Hippocampal formation (tissue), 2 donors: ENCODE results near the gene PFDN1.

Source experiments
- DNase-seq, 2 donors: peaks; one replicate each; lab custom pipeline; 2025; lab: John Stamatoyannopoulos, UW

Gene PFDN1

DNA sequence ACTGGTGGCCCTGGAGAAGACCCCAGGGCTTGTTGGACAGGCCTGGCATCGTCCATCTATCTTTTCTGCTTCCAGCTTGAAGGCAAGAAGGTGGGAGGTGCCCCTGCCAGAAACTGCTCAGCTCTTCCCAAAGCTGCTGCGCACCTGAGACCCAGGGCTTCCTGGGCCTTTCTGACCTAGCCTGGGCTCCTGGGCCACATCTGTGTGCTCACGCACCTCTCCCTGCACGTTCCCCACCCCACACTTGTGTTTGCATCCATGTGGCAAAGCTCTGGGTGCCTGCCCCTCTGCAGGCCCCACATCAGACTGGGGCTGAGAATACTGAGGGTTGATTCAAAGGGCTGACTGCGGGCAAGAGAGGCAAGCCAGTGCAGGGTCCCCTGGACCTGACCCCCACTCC, 63.4 kb downstream of the PFDN1 start:
- no peak for DNase-seq

DNA sequence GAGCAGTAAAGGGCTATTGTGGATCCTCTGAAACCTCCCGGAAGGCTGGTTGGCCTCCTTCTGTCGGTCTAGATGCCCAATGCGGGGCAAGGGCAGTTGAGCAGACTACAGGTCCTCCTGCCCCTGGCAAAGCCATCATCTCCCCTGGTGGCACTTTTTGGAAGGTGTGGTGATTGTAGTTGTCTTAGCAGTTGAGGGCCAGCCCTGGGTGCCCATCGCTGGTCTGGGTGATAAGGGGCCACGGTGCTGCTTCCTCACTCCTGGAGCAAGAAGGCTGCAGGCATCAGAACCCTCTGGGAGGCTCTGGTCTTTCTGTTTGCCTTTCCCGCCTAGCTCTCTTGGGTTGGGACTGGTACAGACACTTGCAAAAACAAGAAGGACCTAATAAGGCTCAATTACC, 64.1 kb downstream of the PFDN1 start:
- DNase-seq: no peak

DNA sequence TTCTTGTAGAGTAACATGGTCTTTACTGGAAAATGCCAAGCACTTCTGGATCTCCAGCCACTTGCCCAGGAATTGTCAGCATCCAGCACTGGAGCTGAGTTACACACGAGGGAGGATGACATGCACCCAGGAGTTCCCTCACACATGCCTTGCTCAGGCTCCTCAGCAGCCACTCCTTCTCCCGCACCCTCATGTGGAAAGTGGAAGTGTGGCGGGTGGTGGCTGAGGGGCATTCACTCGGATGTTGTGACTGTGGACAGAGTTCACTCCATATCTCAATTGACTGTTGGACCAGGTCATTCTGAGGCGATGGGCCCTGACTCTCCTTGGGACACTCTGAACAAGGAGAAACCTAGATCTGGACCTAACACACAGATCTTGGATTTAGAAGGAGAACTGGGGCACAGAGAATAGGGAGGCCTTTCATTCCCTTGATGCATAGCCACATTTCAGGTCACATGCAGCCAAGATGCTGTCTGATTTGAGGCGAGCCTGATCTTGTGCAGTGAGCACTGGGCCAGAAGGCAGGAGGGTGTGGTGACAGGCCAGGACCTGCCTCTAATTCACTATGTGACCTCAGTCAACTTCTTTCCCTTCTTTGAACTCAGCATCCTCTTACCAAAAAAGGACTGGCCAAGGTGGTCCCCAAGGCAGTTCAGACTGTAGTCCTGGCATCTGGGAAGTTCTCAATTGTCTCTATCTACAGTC, 65.9 kb downstream of the PFDN1 start:
- no peak for DNase-seq

DNA sequence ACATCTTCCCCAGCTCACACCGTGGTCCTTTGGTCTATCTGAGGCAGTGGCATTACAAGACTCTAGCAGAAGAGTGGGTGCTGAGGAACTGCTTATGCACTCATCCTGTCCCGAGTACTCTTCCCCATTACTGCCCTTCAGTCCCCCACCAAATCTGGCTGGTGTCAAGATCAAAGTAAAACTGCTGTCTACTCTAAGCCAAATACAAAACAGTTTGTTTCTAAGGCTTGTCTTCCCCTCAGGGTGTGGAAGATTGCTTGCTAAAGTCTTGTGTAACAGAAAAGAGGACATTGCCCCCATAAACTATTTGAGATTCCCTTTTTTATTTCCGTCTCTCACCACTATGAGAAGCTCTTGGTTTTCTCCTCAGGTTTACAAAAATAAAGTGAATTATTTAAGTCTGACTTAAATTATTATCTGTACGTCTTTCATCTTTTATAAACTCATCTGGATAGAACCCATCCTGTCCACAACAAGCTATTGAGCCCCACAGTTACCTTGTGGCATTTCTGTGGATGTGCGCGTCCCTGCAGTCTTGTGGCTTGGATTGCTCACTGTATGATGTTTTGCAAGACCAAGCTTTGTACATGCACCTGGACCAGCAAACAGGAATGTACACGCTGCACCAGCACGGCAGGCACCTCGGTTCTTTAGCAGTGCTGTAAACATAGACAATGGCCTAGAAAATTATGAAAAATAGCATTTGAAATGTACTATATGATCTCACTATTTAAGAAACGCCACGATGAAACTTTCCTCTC, 66.9 kb downstream of the PFDN1 start:
- no peak for DNase-seq

DNA sequence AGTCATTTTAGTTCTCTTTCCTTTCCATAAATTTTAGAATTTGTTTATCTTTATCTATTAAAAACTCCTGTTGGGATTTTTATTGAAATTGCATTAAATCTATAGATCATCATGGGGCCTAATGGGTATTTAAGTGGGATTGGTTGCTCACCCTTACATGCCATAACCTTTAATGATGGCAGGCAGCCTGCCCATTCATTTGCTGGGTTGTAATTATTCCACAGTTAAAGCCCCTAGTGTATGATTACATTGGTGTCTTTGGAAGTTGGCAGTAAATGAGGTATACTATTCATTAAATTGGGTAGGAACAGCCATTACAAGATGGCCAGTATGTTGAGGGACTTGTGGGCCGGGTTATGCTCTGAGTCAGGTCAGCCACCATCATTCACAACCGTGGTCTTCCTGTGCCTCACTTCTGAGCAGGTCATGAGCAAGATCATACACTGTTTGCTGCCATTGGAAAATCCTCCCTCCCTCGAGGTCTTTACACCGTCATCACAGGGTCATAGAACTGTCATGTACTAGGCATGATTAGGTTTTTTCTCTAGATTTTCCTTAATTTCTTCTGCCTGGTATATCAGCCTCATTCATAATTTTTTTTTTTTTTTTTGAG, 68.4 kb downstream of the PFDN1 start:
- no peak for DNase-seq

DNA sequence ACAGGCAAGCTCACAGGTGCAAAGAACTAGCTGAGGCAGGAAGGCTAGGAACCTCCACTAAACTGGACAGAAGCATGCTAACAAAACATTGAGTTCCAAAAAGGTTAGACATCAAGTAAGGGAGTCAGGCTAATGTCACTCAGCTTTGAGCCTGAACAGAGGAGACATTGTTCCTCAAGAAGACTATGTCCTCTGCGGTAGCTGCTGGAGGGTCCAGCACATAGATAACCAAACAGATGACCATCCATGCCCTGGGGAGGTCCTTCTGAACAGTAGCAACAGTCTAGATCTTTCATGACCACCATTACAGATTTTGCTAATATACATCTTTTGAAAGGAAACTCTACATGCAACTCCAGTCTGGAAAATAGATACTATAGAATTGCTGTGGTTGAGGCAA, 70.2 kb downstream of the PFDN1 start:
- DNase-seq: no peak

DNA sequence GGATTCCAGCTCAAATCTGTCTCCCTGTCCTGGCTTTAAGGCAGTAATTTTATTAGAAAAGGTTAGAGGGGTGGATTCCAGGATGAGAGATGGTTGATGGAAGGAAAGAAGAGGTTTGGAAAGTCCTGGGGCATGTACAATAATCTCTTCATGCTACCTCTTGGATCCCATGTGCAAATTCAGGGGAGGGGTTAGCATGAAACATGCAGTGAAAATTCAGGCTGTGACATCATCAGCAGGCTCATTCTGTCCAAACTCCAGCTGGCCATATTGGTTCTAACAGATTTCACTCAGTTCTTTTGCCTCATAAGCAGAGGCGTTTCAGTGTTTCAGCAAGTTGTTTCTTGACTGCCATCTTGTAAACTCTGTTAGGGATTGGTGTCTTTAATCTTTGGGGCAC, 72.5 kb downstream of the PFDN1 start:
- DNase-seq: no peak

DNA sequence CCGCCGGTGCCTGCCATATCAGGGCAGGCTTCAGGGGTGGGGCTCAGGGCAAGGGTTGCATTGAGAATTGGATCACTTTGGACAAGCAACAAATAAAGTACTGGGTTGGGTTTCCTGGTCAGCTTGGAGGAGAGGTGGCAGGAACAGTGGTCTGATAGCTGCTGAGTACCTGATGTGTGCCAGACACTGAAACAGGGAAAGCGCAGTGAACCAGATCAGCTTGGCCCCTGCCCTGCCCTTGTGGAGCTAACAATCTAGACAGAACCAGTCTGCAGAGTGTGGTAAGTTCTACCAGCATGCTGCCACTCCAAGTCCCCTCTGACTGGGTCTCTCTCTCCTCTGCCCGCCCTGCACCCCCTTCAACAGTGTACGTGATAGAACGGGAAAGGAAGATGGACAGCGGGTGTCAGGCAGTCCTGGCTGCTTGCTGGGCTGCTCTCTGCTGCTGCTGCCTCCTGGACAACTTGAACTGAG, 74.5 kb downstream of the PFDN1 start:
- DNase-seq: no peak

DNA sequence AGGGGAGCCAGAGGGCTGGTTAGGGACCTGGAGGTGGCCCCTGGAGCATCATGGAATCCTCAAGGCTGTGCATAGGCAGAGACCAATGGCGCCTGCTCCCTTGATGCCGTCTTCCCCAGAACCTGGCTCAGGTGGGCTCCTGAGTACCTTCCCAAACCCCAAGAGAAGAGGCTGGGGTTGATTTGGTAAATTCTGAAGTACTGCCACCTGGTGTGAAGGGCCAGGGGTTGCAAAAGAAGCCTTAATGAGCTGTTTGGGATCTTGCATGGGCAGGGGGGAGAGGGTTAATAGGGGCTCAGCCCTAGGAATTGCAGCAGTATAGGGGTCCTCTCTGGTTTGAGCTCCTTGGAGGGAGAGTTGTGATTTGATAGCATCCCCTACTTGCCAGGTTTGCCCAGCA, 75.9 kb downstream of the PFDN1 start:
- no peak for DNase-seq

DNA sequence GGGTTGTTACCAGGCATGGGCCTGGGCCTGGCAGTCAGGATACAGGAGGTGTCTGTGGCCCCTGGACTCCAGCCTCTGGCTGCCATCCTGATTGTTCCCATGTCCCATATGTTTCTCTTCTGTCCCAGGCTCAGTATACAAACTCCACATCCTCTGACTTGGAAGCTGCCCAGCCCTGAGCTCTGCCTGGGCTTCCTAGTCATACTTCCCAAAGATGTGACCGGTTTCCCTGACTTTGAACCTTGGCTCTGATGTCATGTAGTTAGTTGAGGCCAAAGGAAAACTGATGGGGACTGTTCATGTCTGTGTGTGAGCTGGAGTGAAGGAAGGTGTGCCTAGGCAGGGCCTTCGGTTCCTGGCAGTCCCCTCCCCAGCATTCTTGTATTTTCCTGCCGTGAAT, 77.5 kb downstream of the PFDN1 start:
- DNase-seq: no peak

DNA sequence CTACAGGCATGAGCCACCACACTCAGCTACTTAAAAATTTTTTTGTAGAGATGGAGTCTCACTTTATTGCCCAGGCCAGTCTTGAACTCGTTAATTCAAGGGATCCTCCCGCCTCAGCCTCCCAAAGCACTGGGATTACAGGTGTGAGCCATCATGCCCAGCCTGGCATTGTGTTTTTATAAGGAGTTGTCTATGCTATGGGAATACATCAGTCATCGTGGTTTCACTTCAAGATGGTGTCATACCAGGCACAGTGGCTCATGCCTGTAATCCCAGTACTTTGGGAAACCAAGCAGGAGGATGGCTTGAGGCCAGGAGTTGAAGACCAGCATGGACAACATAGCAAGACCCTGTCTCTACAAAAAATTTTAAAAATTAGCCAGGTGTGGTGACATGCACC, 78.2 kb downstream of the PFDN1 start:
- no peak for DNase-seq

DNA sequence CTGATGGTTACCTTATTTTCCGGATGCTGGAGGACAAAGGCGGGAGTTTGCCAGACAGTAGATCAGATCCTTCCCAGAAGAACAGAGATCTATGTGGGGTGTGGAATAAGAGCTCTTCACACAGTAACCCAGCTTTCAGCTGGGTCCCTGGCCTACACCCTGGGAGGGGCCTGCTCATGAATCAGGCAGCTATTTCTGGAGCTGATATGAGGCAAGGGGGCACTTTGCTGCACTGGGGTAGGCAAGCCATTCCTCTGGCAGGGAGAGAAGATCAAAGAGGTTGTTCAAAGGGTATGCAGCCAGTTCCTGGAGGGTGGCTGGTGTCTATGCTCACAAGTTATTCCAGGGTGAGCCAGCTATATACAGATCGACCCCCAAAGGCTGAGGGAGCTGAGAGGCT, 79.3 kb downstream of the PFDN1 start:
- no peak for DNase-seq

DNA sequence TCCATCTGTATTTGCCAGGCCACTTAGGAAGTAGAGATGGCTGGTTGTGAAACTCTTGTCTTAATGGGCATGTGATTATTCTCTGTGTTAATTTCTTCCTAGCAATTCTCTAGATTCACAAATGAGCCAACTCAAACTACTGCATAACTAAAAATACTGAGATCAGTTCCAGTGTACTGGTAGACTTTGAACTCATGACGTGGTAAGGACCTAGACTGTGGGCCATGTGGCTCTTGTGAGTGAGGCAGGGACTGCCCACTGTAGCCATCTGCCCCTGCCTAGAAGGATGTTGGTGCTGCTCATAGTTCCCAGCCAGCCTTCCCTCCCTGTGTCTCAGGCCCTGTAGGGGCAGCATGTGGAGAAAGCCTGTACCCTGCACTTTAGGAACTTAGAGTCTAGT, 80.5 kb downstream of the PFDN1 start:
- no peak for DNase-seq

DNA sequence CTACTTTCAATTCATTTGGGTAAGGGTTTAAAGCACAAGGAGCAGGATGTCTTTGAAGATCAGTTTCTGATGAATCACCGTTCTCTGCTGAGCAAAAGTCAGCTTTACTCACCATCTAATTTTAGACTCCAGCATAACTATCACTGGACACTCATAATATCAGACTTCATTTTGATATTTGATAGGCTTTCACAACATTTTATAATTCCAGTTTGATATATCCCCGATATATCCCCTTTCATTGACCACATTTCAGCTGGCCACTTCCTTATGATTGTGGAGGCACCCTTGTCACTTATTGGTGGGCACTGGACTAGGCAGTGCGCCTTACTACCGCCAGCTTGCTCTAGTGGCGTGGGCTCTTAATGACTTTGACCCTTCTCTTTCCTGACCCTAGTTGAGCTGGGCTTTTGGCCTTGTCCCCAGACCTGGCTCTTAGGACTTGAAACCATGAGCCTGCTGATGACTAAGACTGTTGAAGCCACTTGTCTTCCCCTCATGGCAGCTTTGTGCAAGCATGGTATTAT, 81.1 kb downstream of the PFDN1 start:
- DNase-seq: no peak

DNA sequence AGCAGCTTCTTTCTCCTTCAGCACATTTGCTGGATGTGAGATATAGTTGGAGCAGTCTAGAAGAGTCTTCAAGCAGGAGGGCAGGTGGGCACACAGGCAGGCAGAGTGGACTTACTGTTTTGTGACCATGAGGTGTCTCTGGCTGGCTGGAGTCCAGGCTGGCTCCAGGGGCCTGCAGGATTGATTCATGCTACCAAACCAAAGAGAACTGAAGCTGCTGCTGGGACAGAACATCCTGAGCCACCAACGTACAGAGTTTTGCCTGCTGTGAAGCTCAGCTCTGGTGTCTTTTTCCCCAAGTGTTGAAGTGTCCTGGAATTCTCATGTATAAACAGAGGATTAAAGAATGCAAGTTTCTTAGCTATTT, 82.2 kb downstream of the PFDN1 start:
- no peak for DNase-seq

DNA sequence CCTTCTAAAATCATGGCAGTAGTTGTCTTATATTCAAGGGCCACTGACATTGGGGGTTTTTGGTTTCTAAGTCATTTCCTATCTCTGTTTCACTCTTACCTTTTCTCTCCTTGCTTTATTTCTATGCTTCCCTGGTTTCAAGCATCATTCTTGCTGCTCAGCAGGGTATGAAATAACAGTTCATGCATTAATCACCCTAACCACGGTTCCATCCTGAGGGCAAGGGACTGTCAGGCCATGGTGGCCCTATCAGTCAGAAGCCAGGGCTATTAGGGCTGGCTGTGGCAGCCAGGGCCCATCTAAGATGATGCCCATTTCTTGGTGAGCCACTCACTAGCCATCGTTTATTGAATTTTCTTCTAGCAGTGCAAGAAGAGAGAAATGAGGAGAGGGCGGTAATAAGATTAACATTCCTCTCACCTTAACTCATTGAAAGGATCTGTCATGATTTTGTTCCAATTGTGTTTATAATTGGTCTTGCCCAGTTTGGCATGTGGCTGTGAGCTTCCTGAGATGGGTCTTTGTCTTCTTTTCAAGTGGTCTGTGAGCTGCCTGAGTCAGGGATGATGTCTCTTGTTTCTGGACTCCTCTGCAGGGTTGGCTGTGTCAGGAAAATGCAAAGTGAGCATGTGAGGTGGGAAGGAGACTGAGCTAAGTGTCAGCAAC, 82.7 kb downstream of the PFDN1 start:
- DNase-seq: no peak

DNA sequence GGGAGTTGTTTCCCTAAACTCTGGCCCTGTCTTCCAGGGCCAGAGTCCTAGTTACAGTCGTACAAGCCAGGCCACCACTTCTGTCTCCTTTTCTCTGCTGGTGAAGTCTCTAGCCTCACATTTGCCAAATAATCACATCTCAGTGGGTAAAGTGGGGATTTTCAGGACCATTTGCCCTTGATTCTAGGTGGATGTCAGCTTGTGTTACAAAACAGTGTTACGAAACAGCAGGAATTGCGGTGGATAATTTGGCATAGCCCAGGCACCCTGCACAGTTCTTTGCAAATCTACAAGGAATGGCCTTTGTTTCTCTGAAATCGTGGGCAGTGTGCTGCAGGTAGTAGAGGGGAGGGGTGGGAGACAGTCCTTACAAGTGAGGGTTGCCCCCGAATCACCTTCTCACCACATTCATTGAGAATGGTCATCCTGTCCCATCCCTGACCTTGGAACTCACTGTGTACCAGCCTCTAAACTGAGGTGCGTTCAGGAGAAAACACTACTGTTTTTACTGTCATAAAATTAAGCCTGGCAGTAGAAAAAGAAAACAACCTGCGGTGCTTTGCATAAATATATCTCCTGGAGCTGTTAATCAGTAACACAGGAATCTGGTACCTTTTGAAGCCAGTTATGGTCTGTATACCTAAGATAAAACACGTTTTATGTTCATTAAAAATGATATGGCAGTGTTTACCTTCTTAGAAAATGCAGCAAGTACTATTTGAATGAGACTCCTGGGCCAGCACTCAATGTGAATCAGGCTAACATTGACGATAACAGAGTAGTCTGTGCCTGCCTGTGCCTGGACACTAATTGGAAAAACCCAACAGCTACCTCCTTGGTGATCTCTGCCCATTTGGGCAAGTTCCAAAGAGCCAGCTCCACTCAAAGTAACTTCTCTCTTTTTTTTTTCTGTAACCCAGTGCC, 83.6 kb downstream of the PFDN1 start:
- DNase-seq: no peak

DNA sequence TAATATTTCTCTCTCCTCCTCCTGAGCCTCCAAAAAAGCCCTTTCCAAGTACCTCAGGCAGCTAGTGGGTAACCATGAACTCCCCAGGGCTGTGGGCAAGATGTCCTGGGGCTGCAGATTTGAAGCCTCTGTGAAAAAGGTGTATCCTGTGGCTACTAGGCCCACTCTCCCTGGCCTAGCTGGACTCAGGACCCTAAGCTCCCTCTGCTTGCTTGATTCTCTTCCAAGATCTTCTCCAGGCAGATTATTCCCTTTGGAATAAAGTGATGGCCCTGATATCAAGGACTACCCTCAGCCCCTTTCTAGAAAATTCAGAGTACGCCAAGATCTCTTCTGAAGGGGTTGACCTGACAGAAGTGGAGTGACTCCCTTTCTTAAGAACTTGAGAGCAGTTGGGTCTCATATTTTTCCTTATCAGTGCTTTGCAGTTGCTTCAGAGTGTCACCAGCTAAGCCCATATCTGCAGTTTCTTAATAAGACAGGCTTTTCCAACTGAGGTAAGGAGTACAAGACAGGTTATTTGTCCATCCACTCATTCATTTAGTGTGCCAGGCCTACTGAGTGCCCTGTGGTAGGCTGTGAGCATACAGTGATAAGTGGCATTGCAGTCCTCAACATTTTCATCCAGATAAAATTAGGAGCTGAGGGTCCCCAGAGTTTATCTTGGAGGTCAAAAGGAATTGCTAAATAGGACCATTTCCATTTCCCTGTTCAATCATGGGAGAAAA, 85.4 kb downstream of the PFDN1 start:
- no peak for DNase-seq

DNA sequence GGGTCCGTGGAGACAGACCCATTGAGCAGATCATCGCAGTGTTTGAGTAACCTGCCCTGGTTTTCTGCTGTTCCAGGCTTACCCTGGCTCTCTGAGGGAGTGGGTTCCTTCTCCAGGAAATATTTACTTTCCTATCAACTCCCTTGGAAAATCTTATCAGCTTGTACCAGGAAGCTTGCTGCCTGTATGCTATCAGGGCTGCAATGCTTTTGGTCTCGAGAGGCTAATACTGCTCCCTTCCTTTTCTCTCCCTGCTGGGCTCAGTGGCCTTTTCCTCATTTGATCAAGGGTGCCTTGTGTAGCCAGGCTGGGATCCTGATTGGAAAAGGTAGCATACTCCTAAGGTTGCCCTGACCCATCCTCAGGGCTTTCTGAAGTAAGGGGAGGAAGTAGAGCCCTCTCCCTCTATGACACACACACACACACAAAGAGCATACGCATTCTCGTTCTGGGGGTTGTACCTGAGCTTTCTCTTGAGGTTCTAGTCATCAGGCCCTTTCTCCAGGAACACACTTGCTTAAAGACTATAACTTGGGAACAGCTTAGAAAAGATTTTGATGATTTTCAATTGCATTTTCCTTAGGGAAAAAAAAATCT, 86.3 kb downstream of the PFDN1 start:
- no peak for DNase-seq

DNA sequence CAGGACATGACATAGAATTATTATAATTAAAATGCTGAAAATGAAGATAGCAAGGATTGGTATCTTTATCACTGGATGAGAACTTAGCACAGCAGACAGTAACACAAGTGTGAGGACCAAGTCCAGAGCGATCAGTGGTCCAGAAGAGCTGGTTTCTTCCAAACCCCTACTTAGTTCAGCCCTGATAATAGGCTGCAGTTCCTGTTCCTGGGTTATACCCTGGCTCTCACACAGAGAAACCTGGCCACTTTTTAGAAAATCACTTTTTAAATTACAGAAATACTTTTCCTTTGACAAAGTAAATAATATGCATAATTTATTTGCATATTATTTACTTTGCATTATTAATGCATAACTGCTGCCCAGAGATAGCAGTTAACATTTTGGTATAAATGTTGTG, 87.6 kb downstream of the PFDN1 start:
- no peak for DNase-seq
